ENCODE data around the gene SLCO3A1. TPM values are rescaled to one million over a fixed set of nuclear protein-coding genes. Genes with fewer than 3 reads are reported as not detected.

Gene SLCO3A1
- 10 to 100 TPM in 3 of 5 donors, 1 to 10 TPM in 2; 4.6 to 38.8 (median 12.6) TPM for total RNA-seq
- 10 to 100 TPM in 1 of 3 donors, 1 to 10 TPM in 2; 2.4 to 10.7 (median 3.8) TPM for polyA plus RNA-seq
- long read RNA-seq, donor 1, partial matches to known transcripts = 0 of 1 reads
- long read RNA-seq, donor 1, other reads (novel, unspliced or antisense) = 0 of 1 reads
- long read RNA-seq, donor 2, full-length matches to known transcripts = 3 of 3 reads
- long read RNA-seq, donor 2, partial matches to known transcripts = 0 of 3 reads
- long read RNA-seq, donor 2, other reads (novel, unspliced or antisense) = 0 of 3 reads
- long read RNA-seq, donor 3 = 0 reads
- long read RNA-seq, donor 4, partial matches to known transcripts = 0 of 1 reads
- long read RNA-seq, donor 4, other reads (novel, unspliced or antisense) = 0 of 1 reads
- long read RNA-seq, donor 5, partial matches to known transcripts = 0 of 5 reads
- long read RNA-seq, donor 5, other reads (novel, unspliced or antisense) = 0 of 5 reads
- long read RNA-seq, donor 6, partial matches to known transcripts = 0 of 2 reads
- long read RNA-seq, donor 6, other reads (novel, unspliced or antisense) = 0 of 2 reads
- long read RNA-seq, donor 7, partial matches to known transcripts = 0 of 4 reads
- long read RNA-seq, donor 7, other reads (novel, unspliced or antisense) = 0 of 4 reads
- long read RNA-seq, donor 8, partial matches to known transcripts = 0 of 3 reads
- long read RNA-seq, donor 8, other reads (novel, unspliced or antisense) = 0 of 3 reads
- long read RNA-seq, donor 9, partial matches to known transcripts = 0 of 1 reads
- long read RNA-seq, donor 9, other reads (novel, unspliced or antisense) = 0 of 1 reads
- long read RNA-seq, donor 10, partial matches to known transcripts = 0 of 1 reads
- long read RNA-seq, donor 10, other reads (novel, unspliced or antisense) = 0 of 1 reads

GRCh38 chr15:91853511-91853947, at the start of gene SLCO3A1:
Gene SLCO3A1 (plus strand): TSS chr15:91853708.
- intact Hi-C loops (cut with DNase I; ENCODE audit: low total_unique reads) = loop anchor here (10.0 kb wide), 1 partner anchor 91 kb away; no protein-coding TSS in a partner anchor
- H3K4me1 ChIP-seq = peaks cover 15 to 70% (median 43%) of the 10 kb centered on the region in 4 donors
- DNase-seq = peak; percentile 75 to 87
- peak within 1 kb of the TSS; percentile 87 to 94 (median 93) for H3K27ac ChIP-seq
- no peaks in the 10 kb centered on the region for H3K9me3 ChIP-seq
- TF ChIP-seq, protein P1, sequence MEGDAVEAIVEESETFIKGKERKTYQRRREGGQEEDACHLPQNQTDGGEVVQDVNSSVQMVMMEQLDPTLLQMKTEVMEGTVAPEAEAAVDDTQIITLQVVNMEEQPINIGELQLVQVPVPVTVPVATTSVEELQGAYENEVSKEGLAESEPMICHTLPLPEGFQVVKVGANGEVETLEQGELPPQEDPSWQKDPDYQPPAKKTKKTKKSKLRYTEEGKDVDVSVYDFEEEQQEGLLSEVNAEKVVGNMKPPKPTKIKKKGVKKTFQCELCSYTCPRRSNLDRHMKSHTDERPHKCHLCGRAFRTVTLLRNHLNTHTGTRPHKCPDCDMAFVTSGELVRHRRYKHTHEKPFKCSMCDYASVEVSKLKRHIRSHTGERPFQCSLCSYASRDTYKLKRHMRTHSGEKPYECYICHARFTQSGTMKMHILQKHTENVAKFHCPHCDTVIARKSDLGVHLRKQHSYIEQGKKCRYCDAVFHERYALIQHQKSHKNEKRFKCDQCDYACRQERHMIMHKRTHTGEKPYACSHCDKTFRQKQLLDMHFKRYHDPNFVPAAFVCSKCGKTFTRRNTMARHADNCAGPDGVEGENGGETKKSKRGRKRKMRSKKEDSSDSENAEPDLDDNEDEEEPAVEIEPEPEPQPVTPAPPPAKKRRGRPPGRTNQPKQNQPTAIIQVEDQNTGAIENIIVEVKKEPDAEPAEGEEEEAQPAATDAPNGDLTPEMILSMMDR (IDR thresholded peaks at IDR 0.05) = no peak
- TF ChIP-seq POLR2AphosphoS5 (IDR thresholded peaks at IDR 0.05) (no peak), POLR2A (IDR thresholded peaks at IDR 0.05) (no peak)
- peak within 1 kb of the TSS; percentile 70 to 80 (median 76) for H3K4me3 ChIP-seq
- H3K36me3 ChIP-seq = no peaks in the 10 kb centered on the region
- 0 to 1% (median 0%) methylated on average over 21 to 53 of the region's 67 CpGs for WGBS, 5 donors
- peaks cover 0 to 3% (median 0%) of the 10 kb centered on the region in 3 donors for H3K27me3 ChIP-seq

DNA sequence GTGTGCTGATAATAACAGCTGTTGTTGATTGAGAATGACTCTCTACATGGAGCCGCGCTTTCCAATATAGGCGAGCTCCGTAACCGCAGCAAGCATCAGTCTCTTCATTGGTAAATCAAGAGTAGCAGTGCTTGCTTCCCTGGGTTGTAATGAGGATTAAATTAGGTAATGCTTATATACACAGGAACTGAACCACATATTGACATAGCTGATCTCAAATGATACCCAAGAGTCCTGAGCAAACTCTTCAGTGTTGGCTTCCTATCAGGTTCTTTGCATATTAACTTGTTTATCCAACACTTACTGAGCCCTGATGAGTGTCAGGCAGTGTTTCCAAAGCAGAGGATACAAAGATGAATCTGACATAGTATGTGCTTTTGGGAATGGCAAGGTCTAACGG, 46.4 kb upstream of the SLCO3A1 start:
- 59 to 81% (median 75%) methylated on average over 6 of the region's 6 CpGs for WGBS, 5 donors
- Histone ChIP-seq H3K27me3 (peaks cover 0 to 3% (median 0%) of the 10 kb centered on the region in 3 donors), H3K4me1 (no peaks in the 10 kb centered on the region), H3K36me3 (no peaks in the 10 kb centered on the region), H3K4me3 (no peak overlapping the region), H3K27ac (no peak overlapping the region), H3K9me3 (no peaks in the 10 kb centered on the region)
- intact Hi-C loops (cut with DNase I; ENCODE audit: low total_unique reads) = no loop called here
- no peak for TF ChIP-seq POLR2A (IDR thresholded peaks at IDR 0.05)
- no peak for TF ChIP-seq POLR2AphosphoS5 (IDR thresholded peaks at IDR 0.05)
- no peak for DNase-seq

DNA sequence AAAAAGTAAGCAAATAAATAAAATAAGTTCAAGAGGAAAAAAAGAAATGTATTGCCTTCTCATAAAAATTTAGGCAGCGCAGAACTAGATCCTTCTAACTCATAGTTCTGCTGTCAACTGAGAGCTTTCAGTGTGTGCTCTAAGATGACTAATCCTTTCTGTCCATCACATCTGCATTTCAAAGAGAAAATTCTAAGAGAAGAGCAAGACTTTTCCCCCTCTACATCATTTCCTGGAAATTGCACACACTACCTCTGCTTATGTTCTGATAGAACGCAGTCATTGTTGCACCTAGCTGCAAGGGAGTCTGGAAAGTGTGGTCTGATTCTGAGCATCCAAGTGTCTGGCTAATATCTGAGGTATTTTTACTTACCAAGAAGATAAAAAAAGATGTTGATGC, 39.6 kb upstream of the SLCO3A1 start:
- Histone ChIP-seq H3K27me3 (no peaks in the 10 kb centered on the region), H3K36me3 (no peaks in the 10 kb centered on the region), H3K4me1 (no peaks in the 10 kb centered on the region), H3K27ac (no peak overlapping the region), H3K9me3 (peaks cover 4 to 25% (median 12%) of the 10 kb centered on the region in 4 donors), H3K4me3 (no peak overlapping the region)
- intact Hi-C loops (cut with DNase I; ENCODE audit: low total_unique reads) = no loop called here
- DNase-seq = no peak
- 85 to 96% (median 94%) methylated on average over 2 of the region's 2 CpGs for WGBS, 5 donors
- TF ChIP-seq, protein P1 (IDR thresholded peaks at IDR 0.05) = no peak
- TF ChIP-seq POLR2AphosphoS5 (IDR thresholded peaks at IDR 0.05) (no peak), POLR2A (IDR thresholded peaks at IDR 0.05) (no peak), EP300 (IDR thresholded peaks at IDR 0.05) (no peak)

DNA sequence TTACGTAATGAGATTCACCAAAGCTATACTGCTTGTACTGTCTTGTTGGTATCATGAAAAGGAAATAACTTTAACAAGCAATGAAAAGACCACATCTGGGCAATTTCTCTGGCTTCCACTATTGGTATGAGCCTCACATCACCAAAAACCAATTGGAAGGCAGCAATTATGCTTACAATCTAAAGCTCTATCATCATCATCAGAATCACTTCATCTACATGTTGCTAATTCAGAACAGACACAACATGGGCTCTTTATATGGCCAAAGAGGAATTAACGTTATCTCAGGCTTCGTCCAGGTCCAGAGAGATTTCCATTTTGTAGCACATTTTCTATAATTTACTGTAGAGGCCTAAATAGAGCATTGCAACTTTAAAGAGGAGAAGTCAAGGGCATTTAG, 36.6 kb upstream of the SLCO3A1 start:
- no peaks in the 10 kb centered on the region for H3K27me3 ChIP-seq
- peaks cover 4 to 25% (median 12%) of the 10 kb centered on the region in 4 donors for H3K9me3 ChIP-seq
- 79 to 96% (median 91%) methylated on average over 3 of the region's 3 CpGs for WGBS, 5 donors
- no peaks in the 10 kb centered on the region for H3K4me1 ChIP-seq
- intact Hi-C loops (cut with DNase I; ENCODE audit: low total_unique reads) = no loop called here
- DNase-seq = no peak
- H3K27ac ChIP-seq = no peak overlapping the region
- TF ChIP-seq EP300 (IDR thresholded peaks at IDR 0.05) = no peak
- no peak for TF ChIP-seq POLR2A (IDR thresholded peaks at IDR 0.05)
- TF ChIP-seq, protein P1 (IDR thresholded peaks at IDR 0.05) = no peak
- no peak for TF ChIP-seq POLR2AphosphoS5 (IDR thresholded peaks at IDR 0.05)
- H3K4me3 ChIP-seq = no peak overlapping the region
- no peaks in the 10 kb centered on the region for H3K36me3 ChIP-seq
